Measurements from ENCODE around the gene CPPED1.

DNA sequence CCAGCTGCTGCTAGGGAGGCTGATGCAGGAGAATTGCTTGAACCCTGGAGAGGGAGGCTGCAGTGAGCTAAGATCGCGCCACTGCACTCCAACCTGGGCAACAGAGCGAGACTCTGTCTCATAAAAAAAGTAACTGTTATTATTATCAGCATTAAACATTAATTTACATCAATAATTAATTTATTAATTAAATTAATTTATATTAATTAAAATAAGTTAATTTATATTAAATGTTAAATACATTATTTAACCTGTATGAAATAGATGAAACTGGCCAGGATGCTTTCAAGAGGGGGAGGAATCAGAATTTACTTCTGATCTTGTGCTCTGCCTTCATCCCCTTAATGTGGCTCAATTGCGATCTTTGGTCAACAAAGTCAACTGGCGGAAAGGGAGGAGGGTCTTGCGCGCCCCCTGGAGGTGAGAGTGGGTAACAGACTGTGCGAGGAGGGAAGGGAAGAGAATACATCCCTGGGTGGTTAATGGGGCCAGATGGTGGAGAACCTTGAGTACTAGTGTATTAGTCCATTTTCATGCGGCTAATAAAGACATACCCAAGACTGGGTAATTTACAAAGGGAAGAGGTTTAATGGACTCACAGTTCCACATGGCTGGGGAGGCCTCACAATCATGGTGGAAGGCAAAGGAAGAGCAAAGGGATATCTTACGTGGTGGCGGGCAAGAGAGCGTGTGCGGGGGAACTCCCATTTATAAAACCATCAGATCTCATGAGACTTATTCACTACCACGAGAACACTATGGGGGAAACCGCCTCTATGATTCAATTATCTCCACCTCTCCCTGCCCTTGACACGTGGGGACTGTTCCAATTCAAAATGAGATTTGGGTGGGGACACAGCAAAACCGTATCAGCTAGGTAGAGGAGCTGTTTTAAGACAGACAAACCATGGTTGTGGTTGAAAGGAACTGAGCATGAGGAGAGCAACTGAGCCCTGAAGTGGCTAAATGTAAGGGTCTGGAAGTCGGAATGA lies 15.7 kb upstream of the CPPED1 start:
- TF ChIP-seq TAF1 (IDR thresholded peaks at IDR 0.05; ENCODE audit: borderline replicate concordance, low read depth, low read length) (no peak), CTCF (IDR thresholded peaks at IDR 0.05 in 2 of 3, conservative IDR thresholded peaks at IDR 0.05 in 1 of 3; ENCODE audit: control insufficient read depth in 2 of 3, extremely low read depth in 1 of 3, insufficient read depth in 1 of 3, low read depth in 3 of 3, low read length in 3 of 3) (peak; percentile 58 to 85 (median 76)), EZH2 (IDR thresholded peaks at IDR 0.05; ENCODE audit: borderline replicate concordance, control insufficient read depth, low read depth, low read length) (no peak), SREBF2 (IDR thresholded peaks at IDR 0.05; ENCODE audit: low read length) (no peak), POLR2A (IDR thresholded peaks at IDR 0.05; ENCODE audit: low read depth, low read length) (no peak), FOXK2 (IDR thresholded peaks at IDR 0.05) (no peak), MAX (IDR thresholded peaks at IDR 0.05; ENCODE audit: low read depth, low read length) (no peak), ZNF687 (IDR thresholded peaks at IDR 0.05) (no peak), JUNB (IDR thresholded peaks at IDR 0.05) (no peak), NFXL1 (IDR thresholded peaks at IDR 0.05; ENCODE audit: borderline replicate concordance) (no peak), ZNF24 (IDR thresholded peaks at IDR 0.05) (no peak)
- TF ChIP-seq, protein P1, sequence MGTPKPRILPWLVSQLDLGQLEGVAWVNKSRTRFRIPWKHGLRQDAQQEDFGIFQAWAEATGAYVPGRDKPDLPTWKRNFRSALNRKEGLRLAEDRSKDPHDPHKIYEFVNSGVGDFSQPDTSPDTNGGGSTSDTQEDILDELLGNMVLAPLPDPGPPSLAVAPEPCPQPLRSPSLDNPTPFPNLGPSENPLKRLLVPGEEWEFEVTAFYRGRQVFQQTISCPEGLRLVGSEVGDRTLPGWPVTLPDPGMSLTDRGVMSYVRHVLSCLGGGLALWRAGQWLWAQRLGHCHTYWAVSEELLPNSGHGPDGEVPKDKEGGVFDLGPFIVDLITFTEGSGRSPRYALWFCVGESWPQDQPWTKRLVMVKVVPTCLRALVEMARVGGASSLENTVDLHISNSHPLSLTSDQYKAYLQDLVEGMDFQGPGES (IDR thresholded peaks at IDR 0.05), result no peak
- TF ChIP-seq, protein P2, sequence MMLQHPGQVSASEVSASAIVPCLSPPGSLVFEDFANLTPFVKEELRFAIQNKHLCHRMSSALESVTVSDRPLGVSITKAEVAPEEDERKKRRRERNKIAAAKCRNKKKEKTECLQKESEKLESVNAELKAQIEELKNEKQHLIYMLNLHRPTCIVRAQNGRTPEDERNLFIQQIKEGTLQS (IDR thresholded peaks at IDR 0.05; ENCODE audit: borderline replicate concordance, extremely low read depth, low read depth, low read length), result no peak
- TF ChIP-seq, protein P3, sequence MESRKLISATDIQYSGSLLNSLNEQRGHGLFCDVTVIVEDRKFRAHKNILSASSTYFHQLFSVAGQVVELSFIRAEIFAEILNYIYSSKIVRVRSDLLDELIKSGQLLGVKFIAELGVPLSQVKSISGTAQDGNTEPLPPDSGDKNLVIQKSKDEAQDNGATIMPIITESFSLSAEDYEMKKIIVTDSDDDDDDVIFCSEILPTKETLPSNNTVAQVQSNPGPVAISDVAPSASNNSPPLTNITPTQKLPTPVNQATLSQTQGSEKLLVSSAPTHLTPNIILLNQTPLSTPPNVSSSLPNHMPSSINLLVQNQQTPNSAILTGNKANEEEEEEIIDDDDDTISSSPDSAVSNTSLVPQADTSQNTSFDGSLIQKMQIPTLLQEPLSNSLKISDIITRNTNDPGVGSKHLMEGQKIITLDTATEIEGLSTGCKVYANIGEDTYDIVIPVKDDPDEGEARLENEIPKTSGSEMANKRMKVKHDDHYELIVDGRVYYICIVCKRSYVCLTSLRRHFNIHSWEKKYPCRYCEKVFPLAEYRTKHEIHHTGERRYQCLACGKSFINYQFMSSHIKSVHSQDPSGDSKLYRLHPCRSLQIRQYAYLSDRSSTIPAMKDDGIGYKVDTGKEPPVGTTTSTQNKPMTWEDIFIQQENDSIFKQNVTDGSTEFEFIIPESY (IDR thresholded peaks at IDR 0.05), result no peak
